ENCODE data around the gene CACNA1S.

The CACNA1S gene

DNA sequence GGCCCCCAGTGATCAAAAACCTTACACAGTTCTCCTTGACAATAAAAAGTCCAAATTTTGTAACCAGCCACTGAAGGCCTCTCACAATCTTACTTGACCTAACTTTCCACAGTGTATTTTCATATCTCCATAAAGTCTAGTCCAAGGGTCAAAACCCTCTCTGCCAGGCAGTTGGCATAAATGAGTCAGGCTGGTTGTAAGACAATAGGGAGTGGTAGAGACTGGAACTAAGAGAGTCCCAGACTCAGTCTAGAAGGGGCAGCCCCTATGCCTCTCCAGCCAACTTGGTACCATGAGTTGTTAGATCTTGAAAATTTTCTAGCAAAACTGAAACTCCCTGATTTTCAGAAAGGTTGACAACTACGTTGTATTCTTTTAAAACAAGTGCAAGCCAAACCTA is 109.7 kb downstream of the CACNA1S start:
- DNase-seq, result no peak
- no peaks in the 10 kb centered on the region for H3K4me1 ChIP-seq
- TF ChIP-seq CTCF (IDR thresholded peaks at IDR 0.05; ENCODE audit: low read depth, low read length), result no peak
- H3K4me3 ChIP-seq (ENCODE audit: low read depth, low read length), result no peak overlapping the region
- peaks cover 92% of the 10 kb centered on the region for H3K27me3 ChIP-seq
- no peaks in the 10 kb centered on the region for H3K9me3 ChIP-seq
- H3K36me3 ChIP-seq, result no peaks in the 10 kb centered on the region

DNA sequence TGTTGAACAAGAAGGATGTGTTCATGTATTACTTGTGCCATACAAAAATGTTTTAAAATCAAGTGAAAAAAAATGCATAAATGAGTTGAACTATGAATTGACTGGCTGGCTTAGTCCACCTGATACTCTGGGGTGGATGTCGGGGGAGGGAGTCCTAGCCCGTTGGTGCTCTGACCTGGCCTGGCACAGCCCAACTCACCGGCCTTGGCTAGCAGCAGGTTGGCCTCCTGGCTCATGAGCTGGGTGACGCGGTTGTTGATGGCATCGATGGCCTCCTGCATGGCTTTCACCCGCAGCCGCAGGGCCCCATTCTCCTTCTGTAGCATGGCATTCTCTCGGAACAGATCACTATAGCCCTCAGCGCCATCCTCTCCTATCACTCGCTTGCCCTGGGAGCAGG is 110.3 kb downstream of the CACNA1S start:
- H3K27me3 ChIP-seq, result peaks cover 96% of the 10 kb centered on the region
- no peaks in the 10 kb centered on the region for H3K4me1 ChIP-seq
- H3K9me3 ChIP-seq, result no peaks in the 10 kb centered on the region
- no peak for TF ChIP-seq CTCF (IDR thresholded peaks at IDR 0.05; ENCODE audit: low read depth, low read length)
- DNase-seq, result no peak
- no peaks in the 10 kb centered on the region for H3K36me3 ChIP-seq
- H3K4me3 ChIP-seq (ENCODE audit: low read depth, low read length), result no peak overlapping the region

GRCh38 chr1:201000391-201000790 is 111.8 kb downstream of the CACNA1S start:
- Histone ChIP-seq H3K4me1 (no peaks in the 10 kb centered on the region), H3K36me3 (no peaks in the 10 kb centered on the region), H3K4me3 (ENCODE audit: low read depth, low read length) (no peak overlapping the region), H3K9me3 (no peaks in the 10 kb centered on the region), H3K27me3 (peaks cover 97% of the 10 kb centered on the region)
- TF ChIP-seq CTCF (IDR thresholded peaks at IDR 0.05; ENCODE audit: low read depth, low read length), result no peak
- DNase-seq, result no peak

DNA sequence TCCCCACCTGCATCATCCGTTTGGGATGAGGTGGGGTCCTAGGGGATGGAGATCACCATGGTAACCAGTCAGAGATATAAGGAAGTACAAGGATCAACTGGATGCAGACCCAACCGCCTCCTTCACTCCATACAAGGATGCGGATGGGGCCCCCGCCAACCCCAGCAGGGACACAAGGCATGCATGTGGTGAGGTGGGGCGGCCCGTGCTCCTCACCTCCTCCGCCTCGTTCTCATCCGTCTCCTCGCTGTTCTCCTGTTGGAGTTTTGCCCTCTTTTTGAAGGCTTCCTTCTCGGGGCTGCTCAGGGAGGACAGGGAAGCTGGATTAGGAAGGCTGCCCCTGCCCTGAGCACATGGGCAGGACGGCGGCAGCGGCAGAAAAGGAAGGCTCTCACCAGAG is 112.6 kb downstream of the CACNA1S start:
- Histone ChIP-seq H3K4me1 (no peaks in the 10 kb centered on the region), H3K27me3 (peaks cover 90% of the 10 kb centered on the region), H3K36me3 (no peaks in the 10 kb centered on the region), H3K9me3 (no peaks in the 10 kb centered on the region), H3K4me3 (ENCODE audit: low read depth, low read length) (no peak overlapping the region)
- TF ChIP-seq CTCF (IDR thresholded peaks at IDR 0.05; ENCODE audit: low read depth, low read length), result no peak
- no peak for DNase-seq

DNA sequence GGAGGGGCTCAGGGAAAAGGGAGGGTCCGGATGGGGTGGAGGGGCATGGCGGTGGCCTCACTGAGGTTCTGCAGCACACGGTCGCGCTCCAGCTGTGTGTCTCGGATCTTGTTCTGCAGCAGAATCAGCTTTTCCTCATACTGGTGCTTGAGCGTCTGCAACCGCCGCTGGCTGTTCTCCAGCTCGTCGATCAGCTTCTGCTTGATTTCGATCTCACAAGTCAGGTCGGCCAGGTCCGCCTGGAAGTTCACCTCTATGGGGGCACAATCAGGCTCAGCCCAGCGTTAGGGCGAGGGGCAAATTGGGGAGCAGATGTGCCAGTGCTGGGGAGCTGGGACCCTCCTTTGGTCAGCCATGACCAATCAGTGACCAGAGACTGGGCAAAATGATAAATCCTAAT is 113.9 kb downstream of the CACNA1S start:
- Histone ChIP-seq H3K4me1 (no peaks in the 10 kb centered on the region), H3K4me3 (ENCODE audit: low read depth, low read length) (no peak overlapping the region), H3K27me3 (peaks cover 76% of the 10 kb centered on the region), H3K9me3 (no peaks in the 10 kb centered on the region), H3K36me3 (no peaks in the 10 kb centered on the region)
- DNase-seq, result no peak
- TF ChIP-seq CTCF (IDR thresholded peaks at IDR 0.05; ENCODE audit: low read depth, low read length), result no peak

- H3K9me3 ChIP-seq, result no peaks in the 10 kb centered on the region
- DNase-seq, result no peak
- no peak for TF ChIP-seq CTCF (IDR thresholded peaks at IDR 0.05; ENCODE audit: low read depth, low read length)
- H3K4me3 ChIP-seq (ENCODE audit: low read depth, low read length), result no peak overlapping the region
- H3K27me3 ChIP-seq, result peaks cover 66% of the 10 kb centered on the region
- no peaks in the 10 kb centered on the region for H3K36me3 ChIP-seq
- no peaks in the 10 kb centered on the region for H3K4me1 ChIP-seq
Observed at GRCh38 chr1:200992382-200993048, 119.7 kb downstream of the CACNA1S start.

Data from BE2C (cell line).